GM18520 (cell line): ENCODE measurements around the gene MPIG6B.

Source experiments
- ATAC-seq: cut with Tn5 transposase; IDR thresholded peaks from one replicate; pipeline ENCODE4 v1.9.1; 2021; ENCODE audit not compliant: unreplicated experiment

MPIG6B gene

DNA sequence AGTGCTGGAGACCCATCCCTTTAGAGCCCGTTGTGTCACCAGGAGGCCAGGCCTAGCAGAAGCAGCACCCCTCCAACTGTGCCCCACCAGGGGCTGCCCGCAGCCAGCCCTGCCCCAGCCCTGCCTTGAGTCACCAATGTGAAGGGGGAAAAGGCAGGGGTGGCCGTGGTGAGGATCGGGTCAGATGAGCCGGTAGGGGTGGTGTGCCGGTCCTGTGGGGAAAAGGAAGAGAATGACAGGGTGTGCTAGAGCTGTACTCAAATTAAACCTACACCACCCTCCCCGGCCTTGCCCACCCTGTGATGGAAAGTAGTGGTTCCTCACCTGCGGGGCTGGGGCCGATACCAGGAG, 42.4 kb downstream of the MPIG6B start:
- no peak for ATAC-seq

DNA sequence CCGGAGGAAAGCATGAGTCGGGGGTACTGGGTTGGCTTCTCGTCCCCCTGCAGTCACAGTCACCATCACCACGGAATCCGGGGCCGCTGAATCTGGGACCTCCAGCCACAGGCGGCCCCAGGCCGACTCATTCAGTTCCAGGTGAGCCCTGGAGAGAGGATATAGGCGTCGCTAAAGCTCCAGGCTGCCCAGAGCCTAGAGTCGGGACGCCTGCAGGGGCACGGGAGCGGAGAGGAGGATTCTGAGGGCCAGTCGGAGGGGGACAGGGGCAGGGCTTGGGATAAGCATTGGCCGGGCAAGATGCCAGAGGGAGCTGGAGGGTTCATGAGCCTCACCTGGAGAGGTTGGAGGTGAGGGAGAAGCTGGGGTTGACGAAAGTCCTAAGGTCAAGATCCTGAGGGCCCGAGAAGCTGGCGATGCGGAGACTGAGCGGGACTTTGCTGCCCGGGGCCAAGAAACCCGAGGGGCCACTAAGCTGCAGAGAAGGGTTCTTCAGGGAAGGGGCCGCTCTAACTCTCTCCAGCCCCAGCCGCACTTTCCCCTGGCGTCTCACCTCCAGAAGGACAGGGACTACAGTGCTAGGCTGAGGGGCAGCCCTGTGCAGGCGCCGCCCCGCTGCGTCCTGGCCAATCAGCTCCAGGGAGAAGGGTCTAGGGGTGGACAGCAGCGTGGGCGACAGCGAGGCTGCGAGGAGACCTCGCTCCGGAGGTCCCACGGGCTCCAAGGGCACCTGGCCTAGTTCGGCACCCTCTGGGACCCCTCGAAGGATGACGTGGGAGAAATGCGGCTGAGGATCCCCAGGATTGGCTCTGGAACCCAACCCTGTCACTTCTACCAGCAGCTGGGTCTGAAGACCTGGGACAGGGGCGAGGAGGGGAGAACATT, 43.0 kb downstream of the MPIG6B start:
- ATAC-seq, result no peak

GRCh38 chr6:31767096-31767645, 44.0 kb downstream of the MPIG6B start:
- ATAC-seq, result no peak

GRCh38 chr6:31768363-31769257, 45.4 kb downstream of the MPIG6B start:
- no peak for ATAC-seq

GRCh38 chr6:31769684-31770371, 46.7 kb downstream of the MPIG6B start:
- no peak for ATAC-seq

DNA sequence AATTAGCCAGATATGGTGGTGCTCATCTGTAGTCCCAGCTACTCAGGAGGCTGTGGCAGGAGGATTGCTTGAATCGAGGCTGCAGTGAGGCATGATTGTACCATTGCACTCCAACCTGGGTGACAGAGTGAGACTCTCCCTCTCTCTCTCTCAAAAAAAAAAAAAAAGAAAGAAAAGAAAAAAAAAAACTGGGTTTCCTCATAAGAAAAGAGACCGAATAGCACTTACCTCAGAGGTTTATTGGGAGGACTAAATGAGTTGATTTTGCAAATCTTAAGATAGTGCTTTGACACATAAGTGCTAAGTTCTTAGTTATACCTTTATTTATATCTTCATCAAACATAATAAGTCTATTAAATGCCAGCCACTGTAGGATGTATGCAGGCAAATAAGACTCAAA, 47.7 kb downstream of the MPIG6B start:
- no peak for ATAC-seq

DNA sequence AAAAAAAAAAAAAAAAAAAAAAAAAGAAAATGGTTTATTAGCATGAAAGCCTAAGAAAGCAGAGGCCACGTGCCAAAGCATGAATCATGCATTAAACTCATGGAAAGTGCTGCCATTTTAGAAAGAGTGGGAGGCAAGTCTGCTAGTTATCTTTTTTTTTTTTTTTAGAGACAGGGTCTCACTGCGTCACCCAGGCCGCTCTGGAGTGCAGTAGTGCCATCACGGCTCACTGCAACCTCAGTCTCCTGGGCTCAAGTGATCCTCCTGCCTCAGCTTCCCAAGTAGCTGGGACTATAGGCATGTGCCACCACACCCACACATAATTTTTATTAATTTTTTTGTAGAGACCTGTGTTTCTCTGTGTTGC, 48.8 kb downstream of the MPIG6B start:
- no peak for ATAC-seq

- no peak for ATAC-seq
These were observed 52.0 kb downstream of the MPIG6B start for GRCh38 chr6:31775184-31775583.

DNA sequence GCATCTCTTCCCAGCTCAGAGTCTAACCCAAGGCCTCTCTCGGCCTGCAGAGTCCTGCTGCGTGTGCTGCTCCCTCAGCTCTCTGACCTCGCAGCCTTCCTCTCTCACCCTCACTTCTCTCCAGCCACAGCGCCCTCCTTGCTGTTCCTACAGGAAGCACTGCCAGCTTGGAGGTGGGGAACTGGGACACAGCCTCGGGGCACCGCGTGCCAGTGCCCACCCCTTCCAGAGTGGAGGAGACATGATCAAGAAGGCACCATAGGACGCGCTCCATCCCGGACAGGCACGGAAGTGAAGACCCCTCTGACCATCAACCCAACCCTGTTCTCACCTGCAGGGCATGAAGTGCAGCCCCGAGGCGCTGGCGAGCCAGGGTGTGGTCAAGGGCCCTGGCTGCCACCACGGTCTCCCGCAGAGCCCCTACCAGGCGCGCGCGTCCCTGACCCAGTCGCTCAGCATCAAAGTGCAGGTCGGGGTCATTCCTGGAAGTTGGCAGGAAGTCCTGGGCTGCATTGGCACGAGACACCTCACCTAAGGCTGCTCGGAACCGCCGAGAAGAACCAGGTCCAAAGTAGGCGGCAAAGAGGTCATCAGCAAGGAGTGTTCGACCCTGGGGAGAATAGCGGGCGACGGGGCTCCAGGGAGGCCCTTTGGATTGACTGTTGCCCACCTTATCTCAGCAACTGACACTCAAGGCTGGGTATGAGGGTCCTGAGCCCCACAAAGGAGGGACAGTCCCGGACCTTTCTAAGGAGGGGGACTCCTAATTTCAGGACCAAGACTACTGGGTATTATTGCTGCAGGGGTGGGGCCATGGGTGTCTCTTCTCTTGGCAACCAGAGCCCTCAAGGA, 52.7 kb downstream of the MPIG6B start:
- no peak for ATAC-seq
